ENCODE data around the gene PRSS22. TPM values are rescaled to one million over a fixed set of nuclear protein-coding genes. Genes with fewer than 3 reads are reported as not detected.

The PRSS22 gene
- total and polyA plus RNA-seq, 10 of the 15 experiments (the other 5 are each of a cell fraction or from before 2014, with no cell fraction given) = not detected

GRCh38 chr16:2894231-2894630, 36.3 kb upstream of the PRSS22 start:
- Histone ChIP-seq H3K9ac (ENCODE audit: control insufficient read depth, insufficient read depth, low read length) (no peak overlapping the region), H3K4me3 (no peak overlapping the region), H2AFZ (ENCODE audit: control insufficient read depth, low read depth, low read length) (no peak overlapping the region), H3K36me3 (ENCODE audit: control insufficient read depth in 2 of 2, insufficient read depth in 2 of 2, low read length in 1 of 2) (no peaks in the 10 kb centered on the region), H4K20me1 (ENCODE audit: control insufficient read depth, insufficient read depth) (no peaks in the 10 kb centered on the region), H3K79me2 (ENCODE audit: control insufficient read depth, insufficient read depth, low read length) (no peaks in the 10 kb centered on the region), H3K4me1 (ENCODE audit: control insufficient read depth, insufficient read depth, low read length) (no peaks in the 10 kb centered on the region), H3K27ac (ENCODE audit: control insufficient read depth, insufficient read depth) (no peak overlapping the region), H3K9me3 (replicated peaks; ENCODE audit: control insufficient read depth, insufficient read depth, low read length) (no peaks in the 10 kb centered on the region), H3K4me2 (ENCODE audit: control insufficient read depth, insufficient read depth) (no peak overlapping the region), H3K27me3 (replicated peaks in 1 of 2; ENCODE audit: control insufficient read depth in 2 of 2, insufficient read depth in 2 of 2, low read length in 1 of 2) (no peaks in the 10 kb centered on the region)
- intact Hi-C loops (cut with micrococcal nuclease; ENCODE audit: unreplicated experiment) (no loop called here), in situ Hi-C loops (cut with MboI) (no loop called here)
- no TSS peak for BruUV-seq (replicated peaks)
- ATAC-seq (no peak), FAIRE-seq (no peak), DNase-seq (ENCODE audit: low read depth, low spot score) (no peak)
- RAD21 ChIA-PET (ENCODE audit: unreplicated experiment) = no interaction called here
- TF ChIP-seq BHLHE40 (IDR thresholded peaks at IDR 0.05; ENCODE audit: borderline replicate concordance in 1 of 2, low read depth in 2 of 2, low read length in 1 of 2) (no peak), RBBP5 (conservative IDR thresholded peaks at IDR 0.05) (no peak), ATF2 (IDR thresholded peaks at IDR 0.05; ENCODE audit: low read length) (no peak), ZZZ3 (IDR thresholded peaks at IDR 0.05; ENCODE audit: control insufficient read depth, insufficient read length, low read depth) (no peak), SMARCA5 (IDR thresholded peaks at IDR 0.05) (no peak), BCL3 (IDR thresholded peaks at IDR 0.05; ENCODE audit: borderline replicate concordance, insufficient read depth, low read depth, low read length, poor library complexity, severe bottlenecking) (no peak), FOXK2 (IDR thresholded peaks at IDR 0.05) (no peak), EP300 (IDR thresholded peaks at IDR 0.05; ENCODE audit: borderline replicate concordance in 1 of 2, control insufficient read depth in 1 of 2, low read depth in 2 of 2, low read length in 2 of 2) (no peak), MXI1 (IDR thresholded peaks at IDR 0.05; ENCODE audit: low read depth, low read length) (no peak), KLF5 (IDR thresholded peaks at IDR 0.05; ENCODE audit: partially characterized antibody) (no peak), RB1 (IDR thresholded peaks at IDR 0.05; ENCODE audit: borderline replicate concordance) (no peak), MLLT1 (IDR thresholded peaks at IDR 0.05) (no peak), ETV6 (conservative IDR thresholded peaks at IDR 0.05 in 1 of 2, IDR thresholded peaks at IDR 0.05 in 1 of 2; ENCODE audit: borderline replicate concordance in 1 of 2, low read depth in 1 of 2) (no peak), YBX1 (IDR thresholded peaks at IDR 0.05) (no peak), CBFB (IDR thresholded peaks at IDR 0.05; ENCODE audit: low read depth) (no peak), ZNF622 (IDR thresholded peaks at IDR 0.05) (no peak), SIX5 (IDR thresholded peaks at IDR 0.05; ENCODE audit: low read depth, low read length, severe bottlenecking) (no peak), IRF3 (IDR thresholded peaks at IDR 0.05) (no peak)
- SMC1A ChIA-PET (ENCODE audit: uncharacterized antibody, unreplicated experiment) = no interaction called here
- WGBS (ENCODE audit: insufficient coverage, insufficient replicate concordance, low lambda C conversion rate, missing lambda C conversion rate) = 82% methylated on average over 30 of the region's 31 CpGs
- CTCF ChIA-PET = no interaction called here
- POLR2A ChIA-PET = no interaction called here

Measured in GM12878 (cell line).